Calu3 (cell line): ENCODE results near the gene TFAM. TPM values are rescaled to one million over a fixed set of nuclear protein-coding genes. Genes with fewer than 3 reads are reported as not detected.

Experiments
- BruUV-seq: library from RNA; stranded (reverse); fragments of 400-500 nt; replicated peaks from 2 replicates; lab custom pipeline; 2021; lab: Mats Ljungman, UMichigan
- CTCF ChIA-PET: fragments of 300-600 bp; sonication (Branson Sonifier 250); formaldehyde crosslinking; loops from one replicate; lab custom pipeline; 2022; ENCODE audit warnings: antibody characterized with exemption; lab: Charles Lee
- DNase-seq: peaks from one replicate; pipeline ENCODE4 v3.0.0; 2022
- H3K27ac Mint-ChIP-seq: one replicate; pipeline ENCODE4 v1.8.0; 2022; ENCODE audit warnings: mixed read lengths; ENCODE audit not compliant: unreplicated experiment
- H3K27me3 Mint-ChIP-seq: one replicate; pipeline ENCODE4 v1.8.0; 2022; ENCODE audit warnings: mixed read lengths; ENCODE audit not compliant: unreplicated experiment
- H3K36me3 Mint-ChIP-seq: one replicate; pipeline ENCODE4 v1.8.0; 2022; ENCODE audit warnings: mild to moderate bottlenecking, moderate library complexity, mixed read lengths; ENCODE audit not compliant: insufficient read depth, unreplicated experiment
- H3K4me1 Mint-ChIP-seq: one replicate; pipeline ENCODE4 v1.8.0; 2022; ENCODE audit warnings: mild to moderate bottlenecking, low read depth, mixed read lengths; ENCODE audit not compliant: unreplicated experiment
- H3K4me3 Mint-ChIP-seq: one replicate; pipeline ENCODE4 v1.8.0; 2022; ENCODE audit warnings: mild to moderate bottlenecking, low read depth, moderate library complexity, mixed read lengths; ENCODE audit not compliant: unreplicated experiment
- H3K9me3 Mint-ChIP-seq: one replicate; pipeline ENCODE4 v1.8.0; 2022; ENCODE audit warnings: low read depth, mixed read lengths; ENCODE audit not compliant: unreplicated experiment
- intact Hi-C: fragments of 100-400 bp; cut with micrococcal nuclease; formaldehyde crosslinking; loops from one replicate; pipeline ENCODE4 v1.10.0; 2022; ENCODE audit not compliant: unreplicated experiment
- total RNA-seq: library from RNA; stranded (reverse); gene quantifications from 2 replicates; pipeline ENCODE4 v1.2.3, GENCODE V29; 2022
- TF ChIP-seq, protein P1 (sequence below): fragments of 200-600 bp; IDR thresholded peaks from one replicate; pipeline ENCODE4 v1.8.0; 2022; ENCODE audit warnings: antibody characterized with exemption; ENCODE audit not compliant: unreplicated experiment

TFAM gene
- total RNA-seq, 1 experiment from 2014 or later = 94.3 TPM

DNA sequence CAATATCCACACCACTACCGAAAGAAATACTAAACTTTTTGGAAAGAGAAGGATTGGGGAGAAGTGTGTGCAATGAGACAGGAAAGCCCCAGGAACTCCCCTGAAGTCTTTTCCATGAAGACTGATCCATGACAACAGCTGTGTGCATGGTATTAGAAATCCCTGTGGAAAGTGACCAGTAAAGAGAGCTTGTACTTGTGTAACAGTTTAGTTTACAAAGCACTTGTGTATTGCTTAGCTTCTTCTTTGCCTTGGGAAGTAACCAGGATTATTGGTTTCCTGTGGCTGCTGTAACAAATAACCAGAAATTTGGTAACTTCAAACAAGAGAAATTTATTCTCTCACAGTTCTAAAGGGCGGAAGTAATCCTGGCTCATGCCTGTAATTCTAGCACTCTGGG, 18.8 kb downstream of the TFAM start:
- Mint-ChIP-seq H3K4me1 (peaks cover 7% of the 10 kb centered on the region), H3K27me3 (no peaks in the 10 kb centered on the region), H3K4me3 (no peak overlapping the region), H3K36me3 (no peaks in the 10 kb centered on the region), H3K27ac (no peak overlapping the region), H3K9me3 (no peaks in the 10 kb centered on the region)
- CTCF ChIA-PET = interaction anchor here (1.2 kb wide), 1 partner anchor 11 kb away, joined by 3 read pairs; no protein-coding TSS in a partner anchor
- BruUV-seq = no TSS peak
- TF ChIP-seq, protein P1, sequence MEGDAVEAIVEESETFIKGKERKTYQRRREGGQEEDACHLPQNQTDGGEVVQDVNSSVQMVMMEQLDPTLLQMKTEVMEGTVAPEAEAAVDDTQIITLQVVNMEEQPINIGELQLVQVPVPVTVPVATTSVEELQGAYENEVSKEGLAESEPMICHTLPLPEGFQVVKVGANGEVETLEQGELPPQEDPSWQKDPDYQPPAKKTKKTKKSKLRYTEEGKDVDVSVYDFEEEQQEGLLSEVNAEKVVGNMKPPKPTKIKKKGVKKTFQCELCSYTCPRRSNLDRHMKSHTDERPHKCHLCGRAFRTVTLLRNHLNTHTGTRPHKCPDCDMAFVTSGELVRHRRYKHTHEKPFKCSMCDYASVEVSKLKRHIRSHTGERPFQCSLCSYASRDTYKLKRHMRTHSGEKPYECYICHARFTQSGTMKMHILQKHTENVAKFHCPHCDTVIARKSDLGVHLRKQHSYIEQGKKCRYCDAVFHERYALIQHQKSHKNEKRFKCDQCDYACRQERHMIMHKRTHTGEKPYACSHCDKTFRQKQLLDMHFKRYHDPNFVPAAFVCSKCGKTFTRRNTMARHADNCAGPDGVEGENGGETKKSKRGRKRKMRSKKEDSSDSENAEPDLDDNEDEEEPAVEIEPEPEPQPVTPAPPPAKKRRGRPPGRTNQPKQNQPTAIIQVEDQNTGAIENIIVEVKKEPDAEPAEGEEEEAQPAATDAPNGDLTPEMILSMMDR = no peak
- intact Hi-C loops = no loop called here
- DNase-seq = no peak

- H3K36me3 Mint-ChIP-seq = no peaks in the 10 kb centered on the region
- H3K27me3 Mint-ChIP-seq = no peaks in the 10 kb centered on the region
- CTCF ChIA-PET = interaction anchor here (0.6 kb wide), 1 partner anchor 190 kb away, joined by 5 read pairs; no protein-coding TSS in a partner anchor
- H3K4me1 Mint-ChIP-seq = peaks cover 26% of the 10 kb centered on the region
- no peak overlapping the region for H3K4me3 Mint-ChIP-seq
- no peak overlapping the region for H3K27ac Mint-ChIP-seq
- intact Hi-C loops = loop anchor here (5.0 to 10.0 kb wide), 2 partner anchors 375 to 542 kb away; no protein-coding TSS in a partner anchor
- TF ChIP-seq, protein P1 = no peak
- no peaks in the 10 kb centered on the region for H3K9me3 Mint-ChIP-seq
- no TSS peak for BruUV-seq
- no peak for DNase-seq
These were observed 24.9 kb downstream of the TFAM start for GRCh38 chr10:58409956-58410610.

DNA sequence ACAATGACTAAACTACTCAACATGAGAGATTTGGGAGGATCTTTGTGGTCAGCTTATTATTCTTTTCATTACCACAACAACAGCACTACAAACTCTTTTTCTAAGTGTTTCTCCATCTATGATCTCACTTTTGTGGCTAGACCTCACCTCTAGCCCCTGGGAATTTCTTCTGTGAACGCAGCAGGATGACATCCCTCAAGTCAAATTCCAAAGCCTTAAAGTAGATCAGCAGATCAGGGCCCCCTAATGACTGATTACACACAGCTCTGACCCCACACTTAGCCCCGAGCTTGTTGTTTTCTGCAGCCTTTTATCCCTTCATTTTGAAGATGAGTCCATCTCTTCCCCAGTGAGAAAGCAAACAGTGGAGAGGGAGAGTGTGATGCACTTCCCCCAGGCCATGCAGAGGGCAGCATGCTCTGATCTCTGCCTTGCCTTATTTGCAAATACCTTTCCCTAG, 27.3 kb downstream of the TFAM start:
- Mint-ChIP-seq H3K4me1 (peaks cover 39% of the 10 kb centered on the region), H3K36me3 (no peaks in the 10 kb centered on the region), H3K27ac (no peak overlapping the region), H3K4me3 (no peak overlapping the region), H3K27me3 (no peaks in the 10 kb centered on the region), H3K9me3 (no peaks in the 10 kb centered on the region)
- CTCF ChIA-PET = interaction anchor here (1.5 kb wide), 1 partner anchor 105 kb away, joined by 7 read pairs; no protein-coding TSS in a partner anchor
- no TSS peak for BruUV-seq
- TF ChIP-seq, protein P1 = no peak
- no peak for DNase-seq
- intact Hi-C loops = loop anchor here (5.0 to 10.0 kb wide), 2 partner anchors 372 to 540 kb away; no protein-coding TSS in a partner anchor

GRCh38 chr10:58414270-58415041, 29.2 kb downstream of the TFAM start:
- Mint-ChIP-seq H3K27me3 (no peaks in the 10 kb centered on the region), H3K36me3 (no peaks in the 10 kb centered on the region), H3K4me3 (no peak overlapping the region), H3K4me1 (peaks cover 32% of the 10 kb centered on the region), H3K27ac (no peak overlapping the region), H3K9me3 (no peaks in the 10 kb centered on the region)
- TF ChIP-seq, protein P1 = peak; percentile 71
- CTCF ChIA-PET = interaction anchor here (0.6 to 2.0 kb wide), 20 partner anchors 10 to 538 kb away, joined by 3 to 52 read pairs (median 4); no protein-coding TSS in a partner anchor
- peak; percentile 63 for DNase-seq
- BruUV-seq = no TSS peak
- intact Hi-C loops = loop anchor here (1.0 to 10.0 kb wide), 5 partner anchors 102 to 768 kb away; no protein-coding TSS in a partner anchor
